GM12878 (cell line): Measurements from ENCODE around the gene NKX1-1. TPM values are rescaled to one million over a fixed set of nuclear protein-coding genes. Genes with fewer than 3 reads are reported as not detected.

Experiments
- ATAC-seq: fragments of 200-7000 bp; cut with Tn5 transposase; 3 replicates; pipeline ENCODE4 v1.9.1; 2020; ENCODE audit warnings: mild to moderate bottlenecking, moderate library complexity
- BruUV-seq: library from RNA; stranded (reverse); fragments of 400-500 nt; replicated peaks from 2 replicates; lab custom pipeline; 2021; lab: Mats Ljungman, UMichigan
- CTCF ChIA-PET: fragments of 300-600 bp; sonication (Branson Sonifier 250); formaldehyde crosslinking; extraction: SDS; loops from one replicate; lab custom pipeline; 2021; ENCODE audit warnings: inconsistent platforms; lab: Yijun Ruan, JAX
- POLR2A ChIA-PET: fragments of 350-600 bp; formaldehyde crosslinking; extraction: SDS; loops from one replicate; lab custom pipeline; 2021; ENCODE audit warnings: inconsistent platforms; lab: Charles Lee
- RAD21 ChIA-PET: fragments of 300-600 bp; sonication (Branson Sonifier 250); formaldehyde crosslinking; loops from one replicate; lab custom pipeline; 2023; ENCODE audit warnings: antibody characterized with exemption; ENCODE audit not compliant: unreplicated experiment; lab: Charles Lee
- SMC1A ChIA-PET: fragments of 300-600 bp; sonication (Branson Sonifier 250); formaldehyde crosslinking; loops from one replicate; lab custom pipeline; 2023; ENCODE audit not compliant: unreplicated experiment, uncharacterized antibody; lab: Charles Lee
- DNase-seq: peaks from one replicate; pipeline ENCODE4 v3.0.0-alpha.2; 2011; ENCODE audit warnings: low read depth, low spot score
- FAIRE-seq: peaks from 3 replicates; lab custom pipeline; 2011; peaks lifted over from hg19 to GRCh38; lab: Jason Lieb, UNC
- H2AFZ ChIP-seq: 2 replicates; pipeline ENCODE4 v1.6.0; 2011; ENCODE audit warnings: low read depth, low read length, control low read depth; ENCODE audit not compliant: control insufficient read depth
- H3K27ac ChIP-seq: 2 replicates; pipeline ENCODE4 v1.5.1; 2011; ENCODE audit warnings: control low read depth; ENCODE audit not compliant: control insufficient read depth, insufficient read depth
- H3K27me3 ChIP-seq, 2 experiments: replicated peaks in 1 of 2; 2 replicates each; pipeline versions ENCODE4 v1.6.0 to v1.6.1; 2011; ENCODE audit warnings: low read length in 1 of 2; ENCODE audit not compliant: control insufficient read depth in 2 of 2, insufficient read depth in 2 of 2
- H3K36me3 ChIP-seq, 2 experiments: 2 replicates each; pipeline ENCODE4 v1.5.1; 2011; ENCODE audit warnings: low read length in 1 of 2; ENCODE audit not compliant: control insufficient read depth in 2 of 2, insufficient read depth in 2 of 2
- H3K4me1 ChIP-seq: 2 replicates; pipeline ENCODE4 v1.6.1; 2011; ENCODE audit warnings: mild to moderate bottlenecking, low read length, moderate library complexity, mixed read lengths; ENCODE audit not compliant: control insufficient read depth, insufficient read depth
- H3K4me2 ChIP-seq: 2 replicates; pipeline ENCODE4 v1.6.0; 2011; ENCODE audit warnings: control low read depth; ENCODE audit not compliant: control insufficient read depth, insufficient read depth
- H3K4me3 ChIP-seq: fragments of 200-600 bp; sonication (generic); 2 replicates; pipeline ENCODE4 v1.5.1; 2016
- H3K79me2 ChIP-seq: 2 replicates; pipeline ENCODE4 v1.6.0; 2011; ENCODE audit warnings: low read length; ENCODE audit not compliant: control insufficient read depth, insufficient read depth
- H3K9ac ChIP-seq: 2 replicates; pipeline ENCODE4 v1.8.0; 2011; ENCODE audit warnings: low read length, control low read depth, mixed read lengths; ENCODE audit not compliant: control insufficient read depth, insufficient read depth
- H3K9me3 ChIP-seq: replicated peaks from 3 replicates; pipeline ENCODE4 v1.5.1; 2011; ENCODE audit warnings: mild to moderate bottlenecking, low read length; ENCODE audit not compliant: control insufficient read depth, insufficient read depth
- H4K20me1 ChIP-seq: 2 replicates; pipeline ENCODE4 v1.6.0; 2011; ENCODE audit not compliant: control insufficient read depth, insufficient read depth
- EP300 ChIP-seq, 2 experiments: fragments of 150-350 bp in 1 of 2; IDR thresholded peaks; 2 replicates each; pipeline ENCODE4 v1.6.1; 2011 to 2012; ENCODE audit warnings: low read depth in 2 of 2, low read length in 2 of 2, borderline replicate concordance in 1 of 2, improper control_type of control experiment in 1 of 2, inconsistent platforms in 1 of 2; ENCODE audit not compliant: control insufficient read depth in 1 of 2
- FOS ChIP-seq: IDR thresholded peaks from 3 replicates; pipeline ENCODE4 v1.6.1; 2011; ENCODE audit warnings: borderline replicate concordance; ENCODE audit not compliant: insufficient read length; ENCODE audit errors: extremely low read depth
- GABPA ChIP-seq: IDR thresholded peaks from 2 replicates; pipeline ENCODE4 v1.6.1; 2014; ENCODE audit warnings: antibody characterized with exemption, low read depth, mild to moderate bottlenecking, inconsistent platforms
- MEF2B ChIP-seq: fragments of 450-650 bp; IDR thresholded peaks from 2 replicates; pipeline ENCODE4 v1.6.1; 2018; ENCODE audit warnings: mild to moderate bottlenecking, moderate library complexity; ENCODE audit not compliant: partially characterized antibody, poor library complexity, severe bottlenecking
- MTA2 ChIP-seq: fragments of 450-650 bp; IDR thresholded peaks from 2 replicates; pipeline ENCODE4 v1.6.1; 2016; ENCODE audit warnings: low read depth, mild to moderate bottlenecking, moderate library complexity
- MYB ChIP-seq: fragments of 150-350 bp; IDR thresholded peaks from 2 replicates; pipeline ENCODE4 v1.6.1; 2014; ENCODE audit warnings: mild to moderate bottlenecking, low read depth, low read length, borderline replicate concordance
- RAD51 ChIP-seq: fragments of 450-650 bp; IDR thresholded peaks from 2 replicates; pipeline ENCODE4 v1.6.1; 2016; ENCODE audit warnings: moderate library complexity, mild to moderate bottlenecking, inconsistent platforms
- WGBS: methylation state at CpG from one replicate; pipeline ENCODE4 v1.1.6; 2016; ENCODE audit warnings: low lambda C conversion rate; ENCODE audit not compliant: insufficient replicate concordance, insufficient coverage; ENCODE audit errors: missing lambda C conversion rate; 5-methylcytosine and 5-hydroxymethylcytosine counted together
- in situ Hi-C: fragments of 300-500 bp; cut with MboI; formaldehyde crosslinking; loops from 9 replicates; pipeline ENCODE4 v1.14.3; 2018; ENCODE audit warnings: mixed read lengths
- intact Hi-C: fragments of 100-400 bp; cut with micrococcal nuclease; formaldehyde crosslinking; loops from one replicate; pipeline ENCODE4 v1.14.2; 2022; ENCODE audit not compliant: unreplicated experiment
- polyA plus RNA-seq, 11 experiments: library from polyadenylated mRNA; depleted of rRNA in 4 of 11; unstranded in 6 of 11; stranded (reverse) in 5 of 11; fragments of >200 nt; fragmentation: Nextera tagmentation in 4 of 11; fragmentation: Illumina TruSeq in 1 of 11; extraction: Ambion mirVana in 4 of 11; extraction: Trizol in 1 of 11; gene quantifications; 1 replicate in 1 of 11; 2 replicates in 10 of 11; pipeline versions ENCODE4 v1.2.1 to v1.2.3, GENCODE V29; 2011 to 2016; ENCODE audit warnings: inconsistent platforms in 2 of 11, missing spikeins in 2 of 11, low read depth in 1 of 11
- total RNA-seq, 4 experiments: library from RNA; depleted of rRNA in 3 of 4; stranded (reverse); fragments of >200 nt in 3 of 4; fragmentation: Illumina TruSeq in 1 of 4; extraction: Trizol in 1 of 4; gene quantifications; 2 replicates each; pipeline versions ENCODE4 v1.2.1 to v1.2.3, GENCODE V29; 2013 to 2021
- TF ChIP-seq, protein P1 (sequence below): IDR thresholded peaks from 2 replicates; pipeline ENCODE4 v1.6.1; 2012; ENCODE audit warnings: improper control_type of control experiment, low read depth, low read length; ENCODE audit not compliant: insufficient replicate concordance
- TF ChIP-seq, protein P2 (sequence below): IDR thresholded peaks from 2 replicates; pipeline ENCODE4 v1.6.1; 2012; ENCODE audit warnings: low read depth, low read length, improper control_type of control experiment
- TF ChIP-seq, protein P3 (sequence below): fragments of 450-650 bp; IDR thresholded peaks from 2 replicates; pipeline ENCODE4 v1.6.1; 2017; ENCODE audit warnings: borderline replicate concordance
- TF ChIP-seq, protein P4 (sequence below): fragments of 450-650 bp; IDR thresholded peaks from 2 replicates; pipeline ENCODE4 v1.6.1; 2016; ENCODE audit warnings: mild to moderate bottlenecking
- TF ChIP-seq, protein P5 (sequence below): fragments of 150-350 bp; IDR thresholded peaks from 2 replicates; pipeline ENCODE4 v1.6.1; 2014; ENCODE audit warnings: mild to moderate bottlenecking, low read depth, low read length

The NKX1-1 gene
- total and polyA plus RNA-seq, 10 of the 15 experiments (the other 5 are each of a cell fraction or from before 2014, with no cell fraction given), result not detected

DNA sequence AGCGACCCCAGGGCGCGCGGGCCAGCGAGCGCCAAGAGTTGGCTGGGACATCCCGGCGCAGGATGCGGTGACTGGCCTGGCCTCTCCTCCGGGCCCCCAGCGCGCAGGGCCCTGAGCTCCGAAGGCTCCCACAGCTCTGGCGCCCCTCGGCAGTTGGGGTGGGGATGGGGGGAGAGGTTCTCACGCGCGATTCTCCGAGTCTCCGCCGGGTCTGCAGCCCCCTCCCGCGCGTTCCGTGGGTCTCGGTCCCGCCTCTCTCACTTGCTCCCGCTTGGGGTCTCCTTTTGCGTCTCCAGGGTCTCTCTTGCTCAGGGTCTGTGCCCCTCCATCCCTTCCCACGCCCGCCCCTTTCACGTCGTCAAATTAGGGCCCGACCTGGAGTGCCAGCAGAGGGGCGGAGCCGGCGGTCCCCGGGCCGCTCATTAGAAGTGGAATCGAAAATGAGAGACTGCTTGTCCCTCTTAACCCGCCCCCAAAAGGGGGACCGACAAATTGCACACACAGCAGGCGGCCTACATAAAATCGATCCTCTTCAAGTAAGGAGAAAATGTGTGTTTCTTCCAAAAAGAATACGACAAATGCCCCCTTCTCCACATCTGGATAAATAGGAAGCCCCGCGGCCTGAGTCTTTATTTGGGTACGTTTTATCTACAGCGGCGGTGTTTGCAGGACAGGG lies 877 bp upstream of the NKX1-1 start:
- Histone ChIP-seq H3K36me3 (no peaks in the 10 kb centered on the region), H3K79me2 (no peaks in the 10 kb centered on the region), H3K27ac (no peak overlapping the region), H4K20me1 (no peaks in the 10 kb centered on the region), H3K9ac (no peak overlapping the region), H2AFZ (no peak overlapping the region), H3K4me3 (no peak overlapping the region), H3K4me2 (no peak overlapping the region), H3K9me3 (peaks cover 7% of the 10 kb centered on the region; the same call in 1 of the 3 replicates), H3K4me1 (no peaks in the 10 kb centered on the region), H3K27me3 (no peaks in the 10 kb centered on the region)
- 70% methylated on average over 40 of the region's 50 CpGs for WGBS
- no peak for ATAC-seq
- in situ Hi-C loops, result loop anchor here (10.0 kb wide), 1 partner anchor 58 kb away; no protein-coding TSS in a partner anchor
- ChIA-PET SMC1A (no interaction called here), RAD21 (no interaction called here), POLR2A (no interaction called here), CTCF (no interaction called here)
- intact Hi-C loops, result no loop called here
- no peak for DNase-seq
- no TSS peak for BruUV-seq
- no peak for FAIRE-seq
- TF ChIP-seq FOS (no peak), RAD51 (no peak), MTA2 (no peak), MYB (no peak), GABPA (no peak), EP300 (IDR thresholded peaks at IDR 0.05; ENCODE audit: borderline replicate concordance in 1 of 2, control insufficient read depth in 1 of 2, low read depth in 2 of 2, low read length in 2 of 2) (no peak), MEF2B (no peak)
- TF ChIP-seq, protein P1, sequence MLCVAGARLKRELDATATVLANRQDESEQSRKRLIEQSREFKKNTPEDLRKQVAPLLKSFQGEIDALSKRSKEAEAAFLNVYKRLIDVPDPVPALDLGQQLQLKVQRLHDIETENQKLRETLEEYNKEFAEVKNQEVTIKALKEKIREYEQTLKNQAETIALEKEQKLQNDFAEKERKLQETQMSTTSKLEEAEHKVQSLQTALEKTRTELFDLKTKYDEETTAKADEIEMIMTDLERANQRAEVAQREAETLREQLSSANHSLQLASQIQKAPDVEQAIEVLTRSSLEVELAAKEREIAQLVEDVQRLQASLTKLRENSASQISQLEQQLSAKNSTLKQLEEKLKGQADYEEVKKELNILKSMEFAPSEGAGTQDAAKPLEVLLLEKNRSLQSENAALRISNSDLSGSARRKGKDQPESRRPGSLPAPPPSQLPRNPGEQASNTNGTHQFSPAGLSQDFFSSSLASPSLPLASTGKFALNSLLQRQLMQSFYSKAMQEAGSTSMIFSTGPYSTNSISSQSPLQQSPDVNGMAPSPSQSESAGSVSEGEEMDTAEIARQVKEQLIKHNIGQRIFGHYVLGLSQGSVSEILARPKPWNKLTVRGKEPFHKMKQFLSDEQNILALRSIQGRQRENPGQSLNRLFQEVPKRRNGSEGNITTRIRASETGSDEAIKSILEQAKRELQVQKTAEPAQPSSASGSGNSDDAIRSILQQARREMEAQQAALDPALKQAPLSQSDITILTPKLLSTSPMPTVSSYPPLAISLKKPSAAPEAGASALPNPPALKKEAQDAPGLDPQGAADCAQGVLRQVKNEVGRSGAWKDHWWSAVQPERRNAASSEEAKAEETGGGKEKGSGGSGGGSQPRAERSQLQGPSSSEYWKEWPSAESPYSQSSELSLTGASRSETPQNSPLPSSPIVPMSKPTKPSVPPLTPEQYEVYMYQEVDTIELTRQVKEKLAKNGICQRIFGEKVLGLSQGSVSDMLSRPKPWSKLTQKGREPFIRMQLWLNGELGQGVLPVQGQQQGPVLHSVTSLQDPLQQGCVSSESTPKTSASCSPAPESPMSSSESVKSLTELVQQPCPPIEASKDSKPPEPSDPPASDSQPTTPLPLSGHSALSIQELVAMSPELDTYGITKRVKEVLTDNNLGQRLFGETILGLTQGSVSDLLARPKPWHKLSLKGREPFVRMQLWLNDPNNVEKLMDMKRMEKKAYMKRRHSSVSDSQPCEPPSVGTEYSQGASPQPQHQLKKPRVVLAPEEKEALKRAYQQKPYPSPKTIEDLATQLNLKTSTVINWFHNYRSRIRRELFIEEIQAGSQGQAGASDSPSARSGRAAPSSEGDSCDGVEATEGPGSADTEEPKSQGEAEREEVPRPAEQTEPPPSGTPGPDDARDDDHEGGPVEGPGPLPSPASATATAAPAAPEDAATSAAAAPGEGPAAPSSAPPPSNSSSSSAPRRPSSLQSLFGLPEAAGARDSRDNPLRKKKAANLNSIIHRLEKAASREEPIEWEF, result no peak
- TF ChIP-seq, protein P2, sequence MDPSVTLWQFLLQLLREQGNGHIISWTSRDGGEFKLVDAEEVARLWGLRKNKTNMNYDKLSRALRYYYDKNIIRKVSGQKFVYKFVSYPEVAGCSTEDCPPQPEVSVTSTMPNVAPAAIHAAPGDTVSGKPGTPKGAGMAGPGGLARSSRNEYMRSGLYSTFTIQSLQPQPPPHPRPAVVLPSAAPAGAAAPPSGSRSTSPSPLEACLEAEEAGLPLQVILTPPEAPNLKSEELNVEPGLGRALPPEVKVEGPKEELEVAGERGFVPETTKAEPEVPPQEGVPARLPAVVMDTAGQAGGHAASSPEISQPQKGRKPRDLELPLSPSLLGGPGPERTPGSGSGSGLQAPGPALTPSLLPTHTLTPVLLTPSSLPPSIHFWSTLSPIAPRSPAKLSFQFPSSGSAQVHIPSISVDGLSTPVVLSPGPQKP, result no peak
- TF ChIP-seq, protein P3, sequence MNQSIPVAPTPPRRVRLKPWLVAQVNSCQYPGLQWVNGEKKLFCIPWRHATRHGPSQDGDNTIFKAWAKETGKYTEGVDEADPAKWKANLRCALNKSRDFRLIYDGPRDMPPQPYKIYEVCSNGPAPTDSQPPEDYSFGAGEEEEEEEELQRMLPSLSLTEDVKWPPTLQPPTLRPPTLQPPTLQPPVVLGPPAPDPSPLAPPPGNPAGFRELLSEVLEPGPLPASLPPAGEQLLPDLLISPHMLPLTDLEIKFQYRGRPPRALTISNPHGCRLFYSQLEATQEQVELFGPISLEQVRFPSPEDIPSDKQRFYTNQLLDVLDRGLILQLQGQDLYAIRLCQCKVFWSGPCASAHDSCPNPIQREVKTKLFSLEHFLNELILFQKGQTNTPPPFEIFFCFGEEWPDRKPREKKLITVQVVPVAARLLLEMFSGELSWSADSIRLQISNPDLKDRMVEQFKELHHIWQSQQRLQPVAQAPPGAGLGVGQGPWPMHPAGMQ, result no peak
- TF ChIP-seq, protein P4, sequence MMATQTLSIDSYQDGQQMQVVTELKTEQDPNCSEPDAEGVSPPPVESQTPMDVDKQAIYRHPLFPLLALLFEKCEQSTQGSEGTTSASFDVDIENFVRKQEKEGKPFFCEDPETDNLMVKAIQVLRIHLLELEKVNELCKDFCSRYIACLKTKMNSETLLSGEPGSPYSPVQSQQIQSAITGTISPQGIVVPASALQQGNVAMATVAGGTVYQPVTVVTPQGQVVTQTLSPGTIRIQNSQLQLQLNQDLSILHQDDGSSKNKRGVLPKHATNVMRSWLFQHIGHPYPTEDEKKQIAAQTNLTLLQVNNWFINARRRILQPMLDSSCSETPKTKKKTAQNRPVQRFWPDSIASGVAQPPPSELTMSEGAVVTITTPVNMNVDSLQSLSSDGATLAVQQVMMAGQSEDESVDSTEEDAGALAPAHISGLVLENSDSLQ, result no peak
- TF ChIP-seq, protein P5, sequence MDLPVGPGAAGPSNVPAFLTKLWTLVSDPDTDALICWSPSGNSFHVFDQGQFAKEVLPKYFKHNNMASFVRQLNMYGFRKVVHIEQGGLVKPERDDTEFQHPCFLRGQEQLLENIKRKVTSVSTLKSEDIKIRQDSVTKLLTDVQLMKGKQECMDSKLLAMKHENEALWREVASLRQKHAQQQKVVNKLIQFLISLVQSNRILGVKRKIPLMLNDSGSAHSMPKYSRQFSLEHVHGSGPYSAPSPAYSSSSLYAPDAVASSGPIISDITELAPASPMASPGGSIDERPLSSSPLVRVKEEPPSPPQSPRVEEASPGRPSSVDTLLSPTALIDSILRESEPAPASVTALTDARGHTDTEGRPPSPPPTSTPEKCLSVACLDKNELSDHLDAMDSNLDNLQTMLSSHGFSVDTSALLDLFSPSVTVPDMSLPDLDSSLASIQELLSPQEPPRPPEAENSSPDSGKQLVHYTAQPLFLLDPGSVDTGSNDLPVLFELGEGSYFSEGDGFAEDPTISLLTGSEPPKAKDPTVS, result no peak
